Activated naive CD4-positive, alpha-beta T cell (primary cell): ENCODE measurements around the gene SIAH1.
A peak's percentile ranks its signal among the peaks of the same experiment; 100 is the strongest.
"Not testable (repeated sequence)": the region's sequence is repeated elsewhere in the genome, so short reads cannot be mapped to it uniquely, and the experiment has no call there.

Experiments used
- DNase-seq, 4 experiments: peaks; one replicate each; lab custom pipeline; 2025; lab: John Stamatoyannopoulos, UW

Gene SIAH1

DNA sequence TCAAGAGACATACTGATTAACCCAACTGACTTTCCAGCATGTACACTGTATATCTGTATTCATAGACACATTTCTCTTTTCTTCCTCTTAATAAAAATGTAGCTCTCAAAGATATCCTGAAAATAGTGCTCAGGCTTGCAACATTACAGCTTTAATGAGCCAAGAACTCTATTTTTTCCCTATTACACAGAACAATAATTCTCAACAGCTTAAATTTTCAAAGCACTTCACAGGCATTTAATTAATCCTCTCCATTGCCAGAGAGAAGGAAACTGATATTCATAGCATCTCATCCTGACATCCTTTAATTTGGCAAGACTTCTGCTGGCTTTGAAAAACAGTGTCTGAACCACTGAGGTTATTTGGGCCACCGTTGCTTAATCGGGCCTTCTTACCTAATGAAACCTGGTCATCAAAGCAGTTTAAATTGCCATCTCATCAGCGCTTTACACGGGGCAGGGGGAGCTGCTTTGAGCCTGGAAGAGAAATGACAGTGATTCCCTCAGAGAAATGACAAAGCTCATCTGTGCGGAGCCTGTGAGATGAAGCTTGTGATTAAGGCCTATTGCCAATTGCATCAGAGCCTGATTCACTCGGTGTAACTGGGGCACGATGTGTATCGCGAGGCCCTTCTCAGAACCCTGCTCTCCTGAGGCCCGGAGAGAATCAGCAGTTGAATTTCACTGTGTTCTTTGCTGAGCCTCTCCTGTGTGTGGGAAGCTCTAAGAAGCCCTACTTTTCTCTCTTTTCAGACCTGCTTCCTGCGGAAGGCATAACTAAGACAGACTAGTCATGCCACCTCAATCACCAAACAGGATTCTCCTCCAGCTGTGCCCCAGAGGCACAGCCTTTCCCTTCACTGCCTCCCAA, 8.5 kb upstream of the SIAH1 start:
- DNase-seq: no peak

- DNase-seq: no peak
These were observed 7.2 kb upstream of the SIAH1 start for GRCh38 chr16:48392407-48392806.

GRCh38 chr16:48386559-48387312, 1.5 kb upstream of the SIAH1 start:
- DNase-seq: no peak

DNA sequence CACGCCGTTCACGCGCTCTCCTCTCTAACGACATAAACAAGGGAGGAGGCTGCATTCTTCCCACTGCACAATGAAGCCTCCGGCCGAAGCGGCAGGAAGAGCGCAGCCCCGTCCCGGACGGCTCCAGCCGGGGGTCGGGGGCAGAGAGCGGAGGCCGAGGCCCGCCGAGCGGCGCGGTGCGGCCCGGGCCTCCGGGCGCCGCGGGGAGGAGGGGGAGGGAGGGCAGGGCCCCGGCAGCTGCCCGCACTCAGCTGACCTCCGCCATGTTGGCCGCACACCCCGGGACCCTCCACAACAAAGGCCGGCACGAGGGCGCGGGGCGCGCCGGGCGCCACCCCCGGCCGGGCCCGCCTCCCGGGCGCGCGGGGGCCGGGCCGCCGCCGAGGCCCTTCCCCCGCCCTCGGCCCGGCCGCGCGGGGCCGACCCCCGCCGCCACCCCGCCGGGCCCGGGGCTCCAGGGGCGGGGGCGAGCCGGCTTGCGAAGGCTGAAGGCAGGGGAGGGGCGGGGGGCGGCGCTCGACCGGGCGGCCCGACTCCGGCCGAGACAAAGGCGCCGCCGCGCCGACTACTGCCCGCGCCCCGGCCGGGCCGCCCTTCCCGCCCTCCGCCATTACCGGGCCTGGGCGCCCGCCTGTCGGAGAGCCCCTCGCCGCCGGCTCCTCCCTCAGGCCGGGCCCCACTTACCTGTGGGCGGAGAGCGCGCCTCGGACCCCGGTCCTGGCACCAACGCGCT, 527 bp downstream of the SIAH1 start:
- DNase-seq: peak in 1 of 4 experiments; percentile 27

DNA sequence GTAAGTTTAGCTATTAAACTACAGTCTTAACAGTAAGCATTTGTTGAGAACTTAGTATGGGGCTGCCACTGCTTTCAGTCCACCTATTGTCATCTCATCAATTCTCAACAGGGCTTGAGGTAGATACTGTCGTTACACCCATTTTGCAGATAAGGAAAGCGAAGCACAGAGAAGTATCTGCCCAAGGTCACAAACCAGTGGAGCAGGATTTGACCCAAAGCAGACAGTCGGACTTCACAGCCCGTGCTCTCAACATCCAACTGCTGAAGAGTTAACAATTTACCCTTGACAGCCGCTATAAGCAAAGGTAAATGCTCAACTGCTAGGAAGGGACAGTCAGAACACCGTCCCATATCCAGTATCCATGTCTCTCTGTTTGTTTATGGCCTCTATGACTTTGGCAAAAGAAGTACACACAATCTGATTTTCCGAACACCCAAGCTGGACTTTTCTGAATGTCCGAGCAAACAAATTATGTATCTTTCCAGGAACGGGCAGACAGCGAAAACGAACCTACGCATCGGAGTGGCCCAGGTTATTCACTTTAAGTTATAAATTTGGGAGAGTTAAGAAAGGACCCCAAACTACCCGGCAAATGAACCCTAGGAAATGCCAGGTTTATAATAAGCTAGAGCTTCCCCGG, 1.2 kb downstream of the SIAH1 start:
- DNase-seq: no peak

DNA sequence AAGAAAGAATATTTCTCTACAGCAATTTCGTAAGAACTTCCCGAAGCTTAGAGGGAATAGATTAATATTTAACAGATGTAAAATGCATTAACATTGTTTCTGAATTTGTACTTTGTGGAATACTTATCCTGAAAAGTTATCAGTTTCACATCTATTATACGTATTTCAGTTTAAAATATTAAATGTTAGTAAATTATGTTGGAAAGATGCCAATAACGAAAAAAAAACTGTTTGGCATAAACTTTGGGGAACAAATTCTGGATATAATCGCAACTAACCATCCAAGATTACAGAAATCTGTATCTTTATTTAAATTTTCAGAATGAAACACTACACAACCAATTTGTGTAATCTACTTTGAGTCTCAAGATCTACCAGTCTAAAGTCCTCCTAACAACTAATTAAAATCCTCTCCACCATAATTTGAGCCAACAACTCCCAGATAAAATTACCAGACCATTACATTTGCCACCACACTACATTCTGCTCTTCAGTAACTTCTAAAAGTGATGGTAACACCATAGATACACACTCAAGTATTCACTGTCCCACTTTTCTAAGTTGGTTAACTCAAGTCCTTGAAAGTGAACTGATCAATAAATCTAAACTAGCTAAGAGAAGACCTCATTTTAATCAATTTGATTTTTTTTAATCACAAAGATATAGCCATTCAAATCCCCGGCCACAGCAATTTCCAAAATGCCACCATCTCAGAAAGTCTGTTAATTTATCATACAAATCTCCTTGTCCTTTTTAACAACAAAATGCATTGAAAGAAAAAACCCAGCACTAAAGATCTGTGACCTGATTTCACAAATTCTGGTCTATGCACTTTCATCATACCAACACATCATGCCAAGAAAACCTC, 2.0 kb downstream of the SIAH1 start:
- no peak for DNase-seq

GRCh38 chr16:48382131-48382530, 3.1 kb downstream of the SIAH1 start:
- DNase-seq: no peak

- no peak for DNase-seq
These were observed 4.0 kb downstream of the SIAH1 start for GRCh38 chr16:48381201-48381600.

DNA sequence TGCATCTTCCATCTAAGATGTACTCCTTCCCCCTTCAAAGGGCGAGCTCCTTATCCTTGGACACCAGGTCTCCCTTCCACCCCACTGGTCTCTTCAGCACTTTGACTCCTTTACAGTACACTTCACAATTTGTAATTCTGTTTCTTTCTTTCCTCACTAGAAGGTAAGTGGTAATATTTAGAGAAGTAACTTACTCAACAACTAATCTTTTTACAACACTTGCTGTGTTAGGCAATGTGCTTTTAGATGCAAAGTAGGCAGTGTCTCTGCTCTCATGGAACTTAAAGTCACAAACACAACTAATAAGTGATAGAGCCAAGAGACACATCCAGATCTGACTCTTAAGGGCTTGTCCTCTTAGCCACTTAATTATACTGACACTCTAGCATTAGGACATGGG, 6.4 kb downstream of the SIAH1 start:
- no peak for DNase-seq

DNA sequence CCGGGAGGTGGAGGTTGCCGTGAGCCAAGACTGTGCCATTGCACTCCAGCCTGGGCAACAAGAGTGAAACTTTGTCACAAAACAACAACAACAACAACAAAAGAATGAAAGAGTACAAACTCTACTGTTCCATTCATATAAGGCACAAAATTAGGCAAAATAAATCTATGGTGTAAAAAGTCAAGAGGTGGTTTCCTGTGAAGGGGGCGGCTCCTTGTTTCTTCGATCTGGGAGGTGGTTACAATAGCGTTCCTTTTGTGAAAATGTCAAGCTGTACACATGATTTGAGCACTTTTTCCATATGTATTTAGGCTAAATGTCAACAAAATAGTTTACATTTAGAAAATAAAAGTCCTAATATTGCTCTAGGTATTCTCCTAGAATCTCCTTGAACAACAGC, 6.9 kb downstream of the SIAH1 start:
- DNase-seq: no peak

DNA sequence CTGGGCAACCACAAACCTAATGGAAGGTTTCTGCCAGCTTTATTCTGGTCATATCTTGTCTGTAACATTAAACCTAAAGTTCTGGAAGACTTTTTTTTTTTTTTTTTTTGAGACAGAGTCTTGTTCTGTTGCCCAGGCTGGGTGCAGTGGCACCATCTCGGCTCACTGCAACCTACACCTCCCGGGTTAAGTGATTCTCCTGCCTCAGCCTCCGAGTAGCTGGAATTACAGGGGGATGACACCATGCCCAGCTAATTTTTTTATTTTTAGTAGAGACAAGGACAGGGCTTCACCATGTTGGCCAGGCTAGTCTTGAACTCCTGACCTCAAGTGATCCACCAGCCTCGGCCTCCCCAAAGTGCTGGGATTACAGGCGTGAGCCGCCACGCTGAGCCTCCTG, 7.9 kb downstream of the SIAH1 start:
- not testable (repeated sequence) for DNase-seq

- DNase-seq: no peak
These were observed 11.0 kb downstream of the SIAH1 start for GRCh38 chr16:48374255-48374654.

DNA sequence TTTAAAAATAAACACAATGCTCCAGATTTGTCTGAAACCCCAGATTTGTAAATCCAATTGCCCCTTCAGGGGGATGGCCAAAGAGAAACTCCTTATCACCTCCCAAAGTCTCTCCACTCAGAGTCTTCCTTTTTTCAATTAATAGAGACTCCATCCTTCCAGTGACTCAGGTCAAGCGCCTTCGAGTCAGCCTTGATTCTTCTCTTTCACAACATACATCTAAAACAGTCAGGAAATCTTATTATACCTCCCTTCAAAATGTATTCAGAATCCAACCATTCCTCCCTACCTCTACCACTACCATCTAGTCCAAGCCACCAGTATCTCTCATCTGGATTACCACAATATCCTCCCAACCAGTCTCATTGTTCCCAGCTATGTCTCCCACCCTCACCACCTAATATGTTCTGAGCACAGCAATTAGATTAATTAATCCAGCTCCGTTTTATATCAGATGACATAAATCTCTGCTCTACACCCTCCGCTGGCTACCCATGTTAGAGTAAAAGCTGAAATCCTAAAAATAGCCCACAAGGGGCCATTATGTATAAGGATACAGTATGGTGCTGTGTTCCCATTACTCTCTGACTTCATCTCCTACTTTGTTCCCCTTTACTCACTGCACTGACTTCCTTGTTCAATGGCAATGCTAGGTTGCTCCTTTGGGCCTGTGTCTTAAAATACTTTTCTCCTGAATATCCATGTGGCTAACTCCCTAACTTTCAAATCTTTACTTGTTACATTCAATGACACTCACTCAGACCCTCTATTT, 11.8 kb downstream of the SIAH1 start:
- DNase-seq: no peak

DNA sequence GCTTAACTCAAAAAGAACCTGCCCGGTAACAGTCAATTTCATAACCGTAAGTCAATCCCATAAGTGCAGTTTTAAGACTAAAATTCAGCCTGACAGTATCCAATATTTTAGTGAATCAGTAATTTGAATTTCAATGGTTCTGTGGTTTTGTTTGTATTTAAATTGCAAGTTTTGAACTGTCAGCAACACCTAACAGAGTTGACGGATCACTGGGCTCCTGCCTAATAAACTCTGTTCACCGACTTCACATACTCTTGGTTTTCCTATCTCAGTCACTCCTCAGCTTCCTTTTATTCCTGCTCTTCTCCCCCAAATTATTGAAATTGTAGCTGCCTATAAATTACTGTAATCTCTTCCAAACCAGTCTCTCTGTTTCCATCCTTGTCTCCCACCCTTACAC, 12.5 kb downstream of the SIAH1 start:
- DNase-seq: no peak

DNA sequence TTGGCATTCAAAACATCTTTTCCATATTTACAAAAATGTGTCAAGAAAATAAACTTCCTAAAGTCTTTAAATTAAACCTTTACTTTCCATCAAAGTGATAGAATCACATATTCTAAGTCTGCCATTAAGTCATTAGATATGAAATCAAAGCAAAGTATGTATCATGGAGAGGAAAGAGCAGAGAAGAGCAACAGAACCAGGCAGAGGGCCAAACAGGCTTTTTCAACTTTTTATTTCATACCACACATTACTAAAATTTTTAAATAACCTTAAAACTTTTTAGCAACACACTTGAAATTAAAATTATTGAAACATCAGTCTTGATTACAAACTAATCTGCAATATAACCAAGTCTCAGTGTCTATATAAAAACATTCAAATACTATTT, 13.8 kb downstream of the SIAH1 start:
- DNase-seq: no peak

GRCh38 chr16:48370668-48371392, 14.4 kb downstream of the SIAH1 start:
- DNase-seq: not testable (repeated sequence)

DNA sequence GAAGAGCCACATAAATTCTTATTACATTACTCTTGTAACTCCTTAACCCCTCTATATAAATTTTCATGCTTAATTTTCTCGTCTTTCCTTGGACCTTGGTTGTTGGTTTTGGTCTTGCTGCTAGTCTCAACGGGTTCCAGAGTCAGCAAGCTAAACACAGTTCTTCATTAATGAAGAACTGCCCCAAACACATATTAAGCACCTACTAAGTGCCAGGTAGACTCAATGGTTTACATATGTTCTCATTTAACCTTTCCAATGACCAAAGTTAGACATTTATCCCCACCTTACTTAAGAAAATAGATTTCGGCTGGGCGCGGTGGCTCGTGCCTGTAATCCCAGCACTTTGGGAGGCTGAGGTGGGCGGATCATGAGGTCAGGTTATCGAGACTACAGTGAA, 15.0 kb downstream of the SIAH1 start:
- DNase-seq: no peak

DNA sequence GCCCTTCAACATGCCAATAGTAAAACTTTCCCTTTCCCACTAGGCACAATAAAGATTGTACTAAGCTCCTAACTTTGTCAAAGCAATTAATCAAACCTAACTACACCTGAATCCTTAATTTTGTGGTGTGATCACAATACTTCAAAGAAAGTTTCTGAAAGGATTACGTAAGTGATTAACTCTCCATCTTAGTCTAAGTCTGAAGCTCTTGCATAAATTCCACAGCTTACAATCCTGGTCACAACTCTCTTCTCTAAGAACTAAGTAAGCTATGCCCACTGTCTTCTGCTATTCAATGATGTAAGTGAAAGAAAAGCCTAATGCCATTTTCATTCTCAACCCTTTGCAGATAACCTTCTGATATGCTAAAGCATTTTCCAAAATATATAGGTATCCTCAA, 15.4 kb downstream of the SIAH1 start:
- no peak for DNase-seq

DNA sequence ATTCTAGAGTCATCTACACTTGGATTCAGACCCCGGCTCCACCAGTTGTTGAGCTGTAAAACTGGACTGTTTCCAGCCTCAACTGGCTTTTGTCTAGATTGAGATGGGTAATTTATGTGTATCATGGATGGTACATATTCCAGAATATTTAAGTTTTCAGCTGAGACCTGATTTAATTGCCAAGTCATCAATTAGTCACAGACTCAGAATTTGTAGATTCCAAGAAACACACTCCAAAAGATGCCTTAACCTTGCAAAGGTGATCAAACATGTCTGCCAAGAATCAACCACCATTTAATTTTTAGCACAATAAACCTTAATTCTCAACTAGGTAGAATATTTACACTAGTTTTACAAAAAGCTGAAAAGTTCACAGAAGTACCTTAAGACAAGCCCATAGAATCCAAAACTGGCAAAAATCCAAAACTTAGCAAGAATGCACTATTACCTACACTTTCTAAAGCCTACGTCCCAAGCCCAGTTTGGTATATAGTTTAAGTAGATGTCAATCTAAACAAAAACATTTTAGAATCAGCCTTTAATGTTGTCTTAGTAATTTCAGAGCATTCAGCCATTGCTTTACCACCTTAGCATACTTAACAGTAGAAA, 17.7 kb downstream of the SIAH1 start:
- DNase-seq: no peak
